Measurements from ENCODE around the gene MAN1C1. TPM values are rescaled to one million over a fixed set of nuclear protein-coding genes. Genes with fewer than 3 reads are reported as not detected.
A peak's percentile ranks its signal among the peaks of the same experiment; 100 is the strongest.

MAN1C1 gene
- total RNA-seq, 1 donor from 2014 or later: 9.1 TPM

DNA sequence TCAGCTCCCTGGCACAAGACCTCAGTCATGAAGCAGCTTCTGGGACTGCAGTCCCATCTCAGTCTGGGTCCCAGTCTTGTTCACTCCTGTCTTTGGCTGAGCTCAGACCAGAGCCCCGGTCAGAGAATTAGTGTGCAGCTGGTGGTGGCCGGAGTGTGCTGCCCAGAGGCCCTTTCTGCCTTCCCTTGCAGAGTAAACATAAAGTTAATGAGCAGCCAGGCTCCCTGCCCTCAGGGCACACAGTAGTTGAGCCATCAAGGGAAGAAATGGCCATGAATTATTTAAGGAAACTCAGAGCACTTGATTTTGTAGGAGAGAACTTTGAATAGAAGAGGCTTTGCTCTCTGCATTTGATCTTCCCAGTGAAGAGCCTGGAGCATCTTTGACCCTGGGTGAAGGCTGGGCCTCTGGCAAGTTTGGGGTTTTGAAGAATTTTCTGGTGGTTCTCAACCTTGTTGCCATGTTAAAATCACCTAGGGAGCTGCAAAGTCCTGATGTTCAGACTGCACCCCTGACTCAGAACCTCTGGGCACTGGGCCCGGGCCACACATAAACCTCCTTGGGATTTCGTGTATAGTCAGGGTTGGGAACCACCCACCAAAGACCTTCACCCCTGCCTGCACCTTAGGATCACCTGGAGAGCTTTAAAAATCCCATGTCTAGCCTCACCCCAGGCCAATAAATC, 157.0 kb downstream of the MAN1C1 start:
- Mint-ChIP-seq H3K4me1 (ENCODE audit: unreplicated experiment) (peaks cover 61% of the 10 kb centered on the region), H3K36me3 (no peaks in the 10 kb centered on the region), H3K4me3 (peak overlapping the region; percentile 60), H3K27ac (peak overlapping the region; percentile 4), H3K9me3 (no peaks in the 10 kb centered on the region), H3K27me3 (no peaks in the 10 kb centered on the region)
- no peak for DNase-seq (ENCODE audit: extremely low spot score, unreplicated experiment)
- TF ChIP-seq, protein P1, sequence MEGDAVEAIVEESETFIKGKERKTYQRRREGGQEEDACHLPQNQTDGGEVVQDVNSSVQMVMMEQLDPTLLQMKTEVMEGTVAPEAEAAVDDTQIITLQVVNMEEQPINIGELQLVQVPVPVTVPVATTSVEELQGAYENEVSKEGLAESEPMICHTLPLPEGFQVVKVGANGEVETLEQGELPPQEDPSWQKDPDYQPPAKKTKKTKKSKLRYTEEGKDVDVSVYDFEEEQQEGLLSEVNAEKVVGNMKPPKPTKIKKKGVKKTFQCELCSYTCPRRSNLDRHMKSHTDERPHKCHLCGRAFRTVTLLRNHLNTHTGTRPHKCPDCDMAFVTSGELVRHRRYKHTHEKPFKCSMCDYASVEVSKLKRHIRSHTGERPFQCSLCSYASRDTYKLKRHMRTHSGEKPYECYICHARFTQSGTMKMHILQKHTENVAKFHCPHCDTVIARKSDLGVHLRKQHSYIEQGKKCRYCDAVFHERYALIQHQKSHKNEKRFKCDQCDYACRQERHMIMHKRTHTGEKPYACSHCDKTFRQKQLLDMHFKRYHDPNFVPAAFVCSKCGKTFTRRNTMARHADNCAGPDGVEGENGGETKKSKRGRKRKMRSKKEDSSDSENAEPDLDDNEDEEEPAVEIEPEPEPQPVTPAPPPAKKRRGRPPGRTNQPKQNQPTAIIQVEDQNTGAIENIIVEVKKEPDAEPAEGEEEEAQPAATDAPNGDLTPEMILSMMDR (conservative IDR thresholded peaks at IDR 0.05): no peak

DNA sequence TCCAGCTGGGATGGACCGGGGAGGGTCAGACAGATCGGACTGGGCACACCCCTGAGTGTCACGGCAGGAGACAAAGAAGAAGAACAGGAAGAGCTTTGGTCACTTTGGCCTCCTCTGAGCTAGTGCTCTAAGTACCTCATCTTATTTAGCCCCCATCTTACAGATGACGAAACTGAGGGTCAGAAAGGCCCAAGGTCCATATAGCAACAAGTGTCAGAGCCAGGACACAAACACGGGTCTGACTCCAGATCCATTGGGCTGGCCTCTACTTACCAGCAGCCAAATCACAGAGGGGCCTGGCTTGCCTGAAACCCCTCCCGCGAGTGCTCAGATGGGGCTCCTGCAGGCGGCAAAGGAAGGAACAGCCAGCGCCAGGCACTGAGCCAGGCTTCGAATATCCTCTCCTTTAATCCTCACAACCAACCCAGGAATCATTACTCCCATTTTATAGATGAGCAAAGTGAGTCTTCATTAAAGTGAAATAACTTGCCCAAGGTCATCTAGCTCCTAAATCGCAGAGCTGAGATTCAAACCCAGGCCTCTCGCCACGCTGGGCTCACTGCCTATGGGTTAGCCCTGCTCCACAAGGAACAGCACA, 157.7 kb downstream of the MAN1C1 start:
- H3K27ac Mint-ChIP-seq: peak overlapping the region; percentile 4

DNA sequence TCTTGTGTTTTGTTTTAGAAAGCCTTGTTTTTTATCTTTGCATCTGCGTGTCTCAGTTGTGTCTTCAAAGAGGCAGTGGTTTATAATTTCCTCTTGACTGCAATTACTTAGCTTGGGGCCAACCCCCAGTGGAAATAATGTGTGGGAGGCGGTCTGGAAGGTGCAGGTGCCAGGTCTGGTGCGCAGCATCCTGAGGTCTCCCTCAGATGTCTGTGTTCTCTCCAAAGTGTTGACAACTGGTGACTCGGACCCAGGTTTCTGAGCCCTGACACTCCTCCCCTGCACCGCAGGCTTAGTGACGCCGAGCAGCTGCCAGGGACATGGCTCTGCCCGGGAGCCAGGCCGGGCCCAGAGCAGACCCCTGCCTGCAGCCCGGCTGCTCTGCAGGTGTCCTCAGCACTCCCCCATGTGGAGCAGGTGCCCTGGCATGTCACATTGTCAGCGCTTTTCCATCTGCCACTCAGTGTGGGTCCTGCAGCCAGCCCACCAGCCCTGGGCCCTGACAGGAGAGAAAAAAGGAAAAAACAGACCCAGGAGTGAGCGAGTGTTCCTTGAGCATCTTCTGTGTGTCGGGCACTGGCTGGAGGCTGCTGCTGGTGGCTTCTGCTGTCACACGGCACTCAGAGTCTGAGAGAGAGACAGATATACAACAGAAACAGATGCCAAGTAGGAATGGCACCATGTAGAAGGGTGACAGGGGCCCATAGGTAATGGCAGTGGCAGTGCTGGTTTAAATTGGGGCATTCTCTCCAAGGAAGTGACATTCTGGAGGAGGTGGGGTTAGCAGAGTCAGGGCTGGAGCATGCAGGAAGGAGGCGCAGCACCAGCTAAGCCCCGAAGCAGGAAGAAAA, 158.6 kb downstream of the MAN1C1 start:
- peak overlapping the region; percentile 10 for H3K4me3 Mint-ChIP-seq
- no peaks in the 10 kb centered on the region for H3K9me3 Mint-ChIP-seq
- peaks cover 62% of the 10 kb centered on the region for H3K4me1 Mint-ChIP-seq (ENCODE audit: unreplicated experiment)
- DNase-seq (ENCODE audit: extremely low spot score, unreplicated experiment): no peak
- TF ChIP-seq, protein P1 (conservative IDR thresholded peaks at IDR 0.05): no peak
- H3K27me3 Mint-ChIP-seq: no peaks in the 10 kb centered on the region
- no peaks in the 10 kb centered on the region for H3K36me3 Mint-ChIP-seq
- peak overlapping the region; percentile 54 for H3K27ac Mint-ChIP-seq

More for the DNA sequence above, 157.7 kb downstream of the MAN1C1 start:
- DNase-seq (ENCODE audit: extremely low spot score, unreplicated experiment): no peak
- peak overlapping the region; percentile 60 for H3K4me3 Mint-ChIP-seq
- TF ChIP-seq, protein P1 (conservative IDR thresholded peaks at IDR 0.05): no peak
- no peaks in the 10 kb centered on the region for H3K27me3 Mint-ChIP-seq
- H3K4me1 Mint-ChIP-seq (ENCODE audit: unreplicated experiment): peaks cover 61% of the 10 kb centered on the region
- no peaks in the 10 kb centered on the region for H3K9me3 Mint-ChIP-seq
- H3K36me3 Mint-ChIP-seq: no peaks in the 10 kb centered on the region

DNA sequence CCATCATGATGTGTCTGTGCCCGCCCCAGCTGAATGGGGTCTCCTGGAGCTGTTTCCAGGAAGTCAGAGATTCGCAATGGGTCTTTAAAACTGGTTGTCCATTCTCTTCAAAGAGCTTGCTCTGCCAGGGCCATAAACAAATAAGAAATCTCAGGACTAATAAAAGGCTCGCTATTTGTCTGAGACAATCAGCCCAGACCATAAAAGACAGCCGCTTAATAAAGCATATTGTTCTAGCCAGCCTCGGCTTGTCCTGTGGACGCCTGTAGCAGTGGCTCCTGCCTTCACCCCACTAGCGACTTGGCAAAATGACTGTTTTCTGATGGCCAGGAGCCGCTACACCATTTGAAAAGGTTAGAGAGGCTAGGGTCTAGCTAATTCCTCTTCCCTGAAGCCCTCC, 162.8 kb downstream of the MAN1C1 start:
- Mint-ChIP-seq H3K27ac (peak overlapping the region; percentile 6), H3K27me3 (no peaks in the 10 kb centered on the region), H3K4me3 (no peak overlapping the region), H3K9me3 (no peaks in the 10 kb centered on the region), H3K4me1 (ENCODE audit: unreplicated experiment) (peaks cover 46% of the 10 kb centered on the region), H3K36me3 (no peaks in the 10 kb centered on the region)
- no peak for DNase-seq (ENCODE audit: extremely low spot score, unreplicated experiment)
- TF ChIP-seq, protein P1 (conservative IDR thresholded peaks at IDR 0.05): no peak

DNA sequence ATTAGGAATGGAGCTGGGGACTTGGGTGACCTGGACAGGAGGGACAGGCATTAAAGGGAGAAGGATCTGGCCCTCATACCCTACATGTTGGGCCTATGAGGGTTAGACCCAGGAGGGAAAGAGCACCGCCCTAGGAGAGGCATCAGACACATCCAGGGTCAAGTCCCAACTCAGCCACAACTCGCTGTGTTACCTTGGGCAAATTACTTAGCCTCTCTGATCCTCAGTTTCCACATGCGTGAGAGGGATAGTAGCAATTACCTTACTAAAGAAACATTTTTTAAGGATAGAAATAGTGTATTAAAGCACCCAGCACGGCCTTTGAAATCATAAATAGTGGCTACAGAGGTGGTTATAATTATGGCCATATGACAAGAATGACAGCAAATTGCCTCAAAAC, 163.3 kb downstream of the MAN1C1 start:
- Mint-ChIP-seq H3K36me3 (no peaks in the 10 kb centered on the region), H3K27ac (peak overlapping the region; percentile 6), H3K4me1 (ENCODE audit: unreplicated experiment) (peaks cover 46% of the 10 kb centered on the region), H3K27me3 (no peaks in the 10 kb centered on the region), H3K9me3 (no peaks in the 10 kb centered on the region), H3K4me3 (no peak overlapping the region)
- TF ChIP-seq, protein P1 (conservative IDR thresholded peaks at IDR 0.05): no peak
- DNase-seq (ENCODE audit: extremely low spot score, unreplicated experiment): no peak

All from type B pancreatic cell (in vitro differentiated cells).